ENCODE results near the gene DEFB125. TPM values are rescaled to one million over a fixed set of nuclear protein-coding genes. Genes with fewer than 3 reads are reported as not detected.

The DEFB125 gene
- total RNA-seq, 1 experiment from 2014 or later: not detected

GRCh38 chr20:112396-112795, 24.9 kb downstream of the DEFB125 start (continued):
- TF ChIP-seq REST (IDR thresholded peaks at IDR 0.05; ENCODE audit: low read depth) (no peak), RAD21 (IDR thresholded peaks at IDR 0.05; ENCODE audit: low read depth) (no peak), JUND (IDR thresholded peaks at IDR 0.05) (no peak)

GRCh38 chr20:117518-117917, 30.0 kb downstream of the DEFB125 start:
- TF ChIP-seq CEBPB (IDR thresholded peaks at IDR 0.05; ENCODE audit: low read depth) (no peak), EZH2phosphoT487 (IDR thresholded peaks at IDR 0.05; ENCODE audit: borderline replicate concordance) (no peak), POLR2AphosphoS5 (IDR thresholded peaks at IDR 0.05; ENCODE audit: low read depth, low read length) (no peak), CBX3 (IDR thresholded peaks at IDR 0.05; ENCODE audit: low read depth) (no peak), ZNF274 (IDR thresholded peaks at IDR 0.05; ENCODE audit: low read depth, low read length) (no peak), POLR2A (IDR thresholded peaks at IDR 0.05; ENCODE audit: borderline replicate concordance, extremely low read depth, insufficient read depth, insufficient read length) (no peak), SIN3A (IDR thresholded peaks at IDR 0.05; ENCODE audit: low read depth) (no peak), MAX (IDR thresholded peaks at IDR 0.05) (no peak), EZH2 (IDR thresholded peaks at IDR 0.05) (no peak), REST (IDR thresholded peaks at IDR 0.05; ENCODE audit: low read depth) (no peak), TCF7L2 (IDR thresholded peaks at IDR 0.05; ENCODE audit: borderline replicate concordance, extremely low read depth, insufficient read depth, insufficient read length) (no peak), ELF1 (IDR thresholded peaks at IDR 0.05; ENCODE audit: borderline replicate concordance, low read depth) (no peak), RAD21 (IDR thresholded peaks at IDR 0.05; ENCODE audit: low read depth) (no peak), YY1 (IDR thresholded peaks at IDR 0.05; ENCODE audit: extremely low read depth, insufficient replicate concordance, low read depth, low read length) (no peak), ATF3 (IDR thresholded peaks at IDR 0.05) (no peak), FOSL1 (IDR thresholded peaks at IDR 0.05; ENCODE audit: low read depth) (no peak)
- ATAC-seq (no peak), DNase-seq (ENCODE audit: low read depth, low spot score) (no peak)
- H3K9ac ChIP-seq (ENCODE audit: low read length): no peak overlapping the region
- H3K9me3 ChIP-seq (ENCODE audit: control insufficient read depth in 1 of 2, insufficient read depth in 1 of 2, low read depth in 1 of 2, low read length in 2 of 2): no peaks in the 10 kb centered on the region
- H3K27me3 ChIP-seq (ENCODE audit: insufficient read depth, low read length): no peaks in the 10 kb centered on the region
- H3K9me2 ChIP-seq (ENCODE audit: insufficient read depth): no peaks in the 10 kb centered on the region
- no peak overlapping the region for H3K4me3 ChIP-seq (replicated peaks in 1 of 2; ENCODE audit: low read depth in 1 of 2, low read length in 2 of 2)
- POLR2A ChIA-PET: no interaction called here
- H2AFZ ChIP-seq (ENCODE audit: low read depth, low read length, poor library complexity, severe bottlenecking): no peak overlapping the region
- BruUV-seq (replicated peaks): no TSS peak
- H3K4me1 ChIP-seq (ENCODE audit: control insufficient read depth in 1 of 2, insufficient read depth in 2 of 2, low read length in 2 of 2): no peaks in the 10 kb centered on the region
- intact Hi-C loops (cut with micrococcal nuclease): no loop called here
- no peak overlapping the region for H3K4me2 ChIP-seq (ENCODE audit: low read length)
- no peaks in the 10 kb centered on the region for H3K36me3 ChIP-seq (ENCODE audit: control insufficient read depth in 1 of 2, insufficient read depth in 2 of 2, low read length in 2 of 2)
- RAD21 ChIA-PET (ENCODE audit: low non-redundant PET in 1 of 2, low total read pairs in 2 of 2, uncharacterized antibody in 2 of 2, unreplicated experiment in 2 of 2): no interaction called here
- no peak overlapping the region for H3K27ac ChIP-seq (ENCODE audit: low read depth, low read length)
- H4K20me1 ChIP-seq (ENCODE audit: insufficient read depth): no peaks in the 10 kb centered on the region
- no peaks in the 10 kb centered on the region for H3K79me2 ChIP-seq (ENCODE audit: insufficient read depth, low read length)
- CTCF ChIA-PET: no interaction called here

Data from HCT116 (cell line).